Middle frontal gyrus (tissue), 1 donor: Measurements from ENCODE around the gene SLC51A.
"Not testable (repeated sequence)": the region's sequence is repeated elsewhere in the genome, so short reads cannot be mapped to it uniquely, and the experiment has no call there.

Experiments
- DNase-seq: peaks from one replicate; pipeline ENCODE4 v3.0.0-alpha.2; 2015; ENCODE audit warnings: low spot score; ENCODE audit errors: extremely low spot score

SLC51A gene

GRCh38 chr3:196238612-196239560 lies 22.6 kb downstream of the SLC51A start:
- no peak for DNase-seq

DNA sequence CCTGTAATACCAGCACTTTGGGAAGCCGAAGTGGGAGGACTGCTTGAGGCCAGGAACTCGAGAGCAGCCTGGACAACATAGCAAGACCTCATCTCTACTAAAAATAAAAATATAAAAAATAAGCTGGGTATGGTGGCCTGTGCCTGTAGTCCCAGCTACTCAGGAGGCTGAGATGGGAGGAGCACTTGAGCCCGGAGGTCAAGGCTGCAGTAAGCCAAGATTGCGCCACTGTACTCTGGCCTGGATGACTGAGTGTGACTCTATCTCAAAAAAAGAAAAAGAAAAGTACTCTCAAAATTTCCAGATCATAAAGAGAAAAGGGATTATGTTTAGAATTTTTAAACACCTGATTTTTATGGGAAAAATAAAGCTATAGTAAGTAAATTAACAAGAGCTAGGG lies 24.1 kb downstream of the SLC51A start:
- no peak for DNase-seq

DNA sequence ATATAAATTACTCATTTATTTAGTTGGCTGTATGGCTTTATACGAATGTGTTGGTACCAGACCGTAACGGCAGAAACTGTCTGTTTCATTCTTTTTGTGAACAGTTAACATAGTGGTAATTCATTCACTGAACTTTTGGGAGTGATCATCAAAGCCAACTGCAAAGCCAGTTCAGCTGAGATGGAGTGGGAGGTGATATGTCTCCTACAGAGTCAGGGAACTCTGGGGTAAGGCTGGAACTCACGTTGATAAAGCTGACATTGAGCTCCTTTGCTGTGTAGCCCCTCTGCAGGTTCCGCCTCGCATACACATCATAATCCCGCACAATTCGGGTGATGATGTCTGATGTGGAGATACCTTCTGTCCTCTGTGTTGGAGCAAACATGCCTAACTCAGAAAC lies 25.4 kb downstream of the SLC51A start:
- no peak for DNase-seq

DNA sequence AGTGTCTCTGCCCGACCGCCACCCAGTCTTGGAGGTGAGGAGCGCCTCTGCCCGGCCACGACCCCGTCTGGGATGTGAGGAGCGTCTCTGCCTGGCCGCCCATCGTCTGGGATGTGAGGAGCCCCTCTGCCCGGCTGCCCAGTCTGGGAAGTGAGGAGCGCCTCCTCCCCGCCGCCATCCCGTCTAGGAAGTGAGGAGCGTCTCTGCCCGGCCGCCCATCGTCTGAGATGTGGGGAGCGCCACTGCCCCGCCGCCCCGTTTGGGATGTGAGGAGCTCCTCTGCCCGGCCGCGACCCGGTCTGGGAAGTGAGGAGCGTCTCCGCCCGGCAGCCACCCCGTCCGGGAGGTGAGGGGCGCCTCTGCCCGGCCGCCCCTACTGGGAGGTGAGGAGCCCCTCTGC lies 27.8 kb downstream of the SLC51A start:
- DNase-seq = not testable (repeated sequence)

DNA sequence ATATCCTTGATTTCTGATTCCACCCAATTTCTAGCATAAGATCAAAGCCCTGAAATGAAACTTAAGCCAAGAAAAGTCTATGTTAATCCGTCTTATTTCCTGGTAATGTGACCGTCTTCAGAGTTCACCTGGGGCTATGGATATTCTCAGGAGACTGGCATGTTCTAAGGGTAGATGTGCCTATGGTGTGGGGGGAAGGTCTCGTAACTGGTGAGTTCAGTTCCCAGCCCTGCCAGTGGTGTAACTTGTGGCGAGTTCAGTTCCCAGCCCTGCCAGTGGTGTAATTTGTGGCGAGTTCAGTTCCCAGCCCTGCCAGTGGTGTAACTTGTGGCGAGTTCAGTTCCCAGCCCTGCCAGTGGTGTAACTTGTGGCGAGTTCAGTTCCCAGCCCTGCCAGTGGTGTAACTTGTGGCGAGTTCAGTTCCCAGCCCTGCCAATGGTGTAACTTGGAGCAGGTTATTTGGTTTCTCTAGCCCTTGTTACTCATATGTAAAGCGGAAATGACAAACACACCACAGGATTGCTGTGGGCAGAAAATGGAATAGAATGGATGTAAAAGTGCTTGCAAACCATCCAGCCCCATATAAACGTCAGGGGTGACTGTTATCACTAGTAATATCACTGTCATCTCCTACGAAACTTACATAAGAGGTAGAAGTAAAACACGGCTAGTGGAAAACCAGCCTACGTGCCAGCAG lies 30.4 kb downstream of the SLC51A start:
- no peak for DNase-seq

DNA sequence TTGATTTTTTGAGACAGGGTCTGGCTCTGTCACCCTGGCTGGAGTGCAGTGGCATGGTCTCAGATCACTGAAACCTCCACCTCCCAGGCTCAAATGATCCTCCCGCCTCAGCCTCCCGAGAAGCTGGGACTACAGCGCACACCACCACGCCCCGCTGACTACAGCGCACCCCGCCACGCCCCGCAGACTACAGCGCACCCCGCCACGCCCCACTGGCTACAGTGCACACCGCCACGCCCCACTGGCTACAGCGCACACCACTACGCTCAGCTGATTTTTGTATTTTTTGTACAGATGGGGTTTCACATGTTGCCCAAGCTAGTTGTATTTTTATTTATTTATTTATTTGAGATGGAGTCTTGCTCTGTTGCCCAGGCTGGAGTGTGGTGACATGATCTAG lies 35.6 kb downstream of the SLC51A start:
- DNase-seq = no peak

DNA sequence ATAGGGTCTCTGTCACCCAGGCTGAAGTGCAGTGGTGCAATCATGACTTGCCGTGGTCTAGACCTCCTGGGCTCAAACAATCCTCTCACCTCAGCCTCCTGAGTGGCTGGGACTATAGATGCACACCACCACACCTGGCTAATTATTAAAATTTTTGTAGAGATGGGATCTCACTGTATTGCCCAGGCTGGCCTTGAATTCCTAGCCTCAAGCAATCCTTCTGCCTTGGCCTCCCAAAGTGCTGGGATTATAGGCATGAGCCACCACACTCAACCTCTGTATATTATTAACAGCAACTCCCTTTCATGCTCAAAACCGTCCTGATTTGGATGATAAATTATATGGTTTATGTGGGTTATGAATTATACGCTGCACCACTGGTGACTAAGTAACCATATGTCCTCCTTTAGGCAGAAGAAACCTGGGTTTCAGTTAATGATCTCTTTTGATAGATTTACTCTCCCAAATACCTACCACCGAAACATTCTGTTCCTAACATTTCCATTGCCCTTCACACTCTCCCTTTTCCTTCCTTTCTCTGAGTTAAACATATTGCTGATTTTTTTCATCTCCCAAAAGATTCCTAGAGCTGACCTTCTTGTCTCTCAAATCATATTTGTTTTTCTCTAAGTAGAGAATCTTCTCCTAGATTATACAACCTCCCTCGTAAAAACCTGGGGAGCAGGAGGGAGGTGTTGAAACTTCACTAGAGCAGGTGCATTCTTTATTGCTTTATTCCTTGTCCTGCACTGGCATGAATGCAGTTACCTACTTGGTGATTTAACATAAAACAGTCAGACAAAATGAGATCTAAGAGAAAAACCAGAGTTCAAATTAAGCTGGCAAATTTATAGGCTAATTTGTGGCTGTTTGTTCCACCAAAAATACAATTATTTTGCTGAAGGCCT lies 38.3 kb downstream of the SLC51A start:
- no peak for DNase-seq

GRCh38 chr3:196255776-196256175 lies 39.4 kb downstream of the SLC51A start:
- no peak for DNase-seq

GRCh38 chr3:196260784-196261183 lies 44.5 kb downstream of the SLC51A start:
- DNase-seq = no peak

GRCh38 chr3:196263819-196264218 lies 47.5 kb downstream of the SLC51A start:
- DNase-seq = no peak

DNA sequence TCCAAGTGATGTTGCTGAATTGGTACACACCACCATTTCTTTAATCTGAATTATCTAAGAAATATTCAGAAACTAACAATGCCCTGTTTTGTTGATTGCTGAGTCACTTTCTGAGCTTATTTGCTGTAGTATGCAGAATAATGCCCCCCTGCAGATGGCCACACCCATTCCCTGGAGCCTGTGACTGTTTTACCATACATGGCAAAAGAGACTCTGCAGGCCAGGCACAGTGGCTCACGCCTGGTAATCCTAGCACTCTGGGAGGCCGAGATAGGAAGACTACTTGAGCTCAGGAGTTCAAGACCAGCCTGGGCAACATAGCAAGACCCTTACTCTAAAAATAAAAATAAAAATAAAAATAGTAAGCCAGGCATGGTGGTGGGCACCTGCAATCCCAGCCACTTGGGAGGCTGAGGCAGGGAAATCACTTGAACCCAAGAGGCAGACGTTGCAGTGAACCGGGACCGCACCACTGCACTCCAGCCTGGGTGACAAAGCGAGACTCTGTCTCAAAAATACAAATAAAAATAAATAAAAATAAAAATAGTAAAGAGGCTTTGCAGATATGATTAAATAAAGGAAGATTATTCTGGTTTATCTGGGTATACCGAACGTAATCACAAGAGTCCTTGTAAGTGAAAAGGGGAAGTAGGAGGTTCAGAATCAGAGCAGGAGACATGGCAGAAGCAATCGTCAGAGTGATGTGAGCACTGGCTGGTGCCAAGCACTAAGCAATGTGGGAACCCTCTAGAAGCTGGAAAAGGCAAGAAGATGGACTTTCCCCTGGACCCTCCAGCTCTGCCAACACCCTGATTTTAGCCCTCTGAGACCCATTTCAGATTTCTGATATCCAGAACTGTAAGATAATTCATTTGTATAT lies 52.2 kb downstream of the SLC51A start:
- DNase-seq = no peak

DNA sequence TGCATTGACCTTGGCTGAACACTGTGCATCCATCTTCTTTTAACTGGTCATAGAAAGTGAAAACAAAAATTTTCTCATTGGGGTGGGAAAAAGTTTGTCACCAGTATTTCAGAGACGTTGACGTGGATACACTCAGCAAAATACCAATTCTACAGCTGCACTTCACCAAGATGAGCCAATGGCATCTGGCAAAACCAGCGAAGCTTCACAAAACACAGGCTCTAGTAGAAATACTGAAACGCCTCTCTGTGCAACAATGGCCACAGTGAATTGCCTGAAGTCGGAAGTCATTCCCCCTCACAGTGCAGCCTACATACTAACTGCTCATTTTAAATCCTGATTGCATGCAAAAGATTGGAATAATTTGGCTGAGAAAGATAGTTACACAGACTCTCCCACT lies 54.2 kb downstream of the SLC51A start:
- DNase-seq = no peak

DNA sequence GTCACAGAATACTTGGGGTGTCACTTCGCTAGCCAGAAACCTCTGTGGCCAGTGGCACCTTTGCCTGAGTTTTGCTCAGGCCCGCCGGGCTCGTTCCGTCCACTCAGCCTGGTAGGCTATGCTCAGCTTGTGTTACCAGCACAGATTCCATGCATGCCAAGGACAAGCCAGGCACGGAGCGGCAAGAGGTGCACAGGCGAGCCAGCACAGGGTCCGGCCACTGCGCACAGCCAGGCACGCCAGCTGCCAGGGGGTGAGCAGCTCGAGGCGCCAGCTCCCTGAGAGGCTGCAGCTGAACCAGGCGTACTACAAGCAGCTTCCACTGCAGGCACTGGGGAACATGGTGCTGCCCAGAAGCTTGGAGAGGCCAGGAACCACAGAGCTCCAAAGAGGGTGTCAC lies 56.5 kb downstream of the SLC51A start:
- DNase-seq = no peak

GRCh38 chr3:196273655-196274054 lies 57.3 kb downstream of the SLC51A start:
- DNase-seq = no peak

GRCh38 chr3:196274585-196274984 lies 58.3 kb downstream of the SLC51A start:
- no peak for DNase-seq

GRCh38 chr3:196275126-196275525 lies 58.8 kb downstream of the SLC51A start:
- DNase-seq = no peak

DNA sequence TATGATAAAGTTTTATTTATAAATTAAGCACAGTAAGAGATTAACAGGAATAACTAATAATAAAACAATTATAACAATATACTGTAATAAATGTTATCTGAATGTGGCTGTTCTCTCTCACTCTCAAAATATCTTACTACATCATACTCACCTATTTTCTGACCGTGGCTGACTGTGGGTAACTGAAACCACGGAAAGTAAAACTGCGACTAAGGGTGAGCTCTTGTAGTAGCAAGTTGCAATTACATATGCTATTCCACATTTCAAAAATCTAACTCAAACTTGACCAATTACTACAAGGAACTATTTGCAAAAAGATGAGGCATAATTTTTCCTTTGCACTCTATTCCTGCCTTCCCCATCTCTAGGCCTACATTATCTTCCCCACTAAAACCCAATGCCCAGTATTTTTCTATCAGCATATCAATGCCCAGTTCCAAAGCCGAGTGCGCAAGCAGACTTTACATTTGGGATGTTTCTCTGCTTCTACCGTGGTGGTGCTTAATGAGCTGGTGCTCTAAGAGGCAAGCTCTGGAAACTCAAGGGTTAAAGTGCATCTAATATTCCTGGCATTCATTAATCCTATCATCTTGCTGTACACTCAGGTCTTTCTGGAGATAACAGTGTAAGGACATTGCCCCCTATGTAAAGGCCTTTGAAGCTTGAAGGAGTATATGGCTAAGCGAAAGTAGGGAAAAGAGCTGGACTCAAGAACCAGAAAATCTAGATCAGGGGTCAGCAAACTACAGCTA lies 64.5 kb downstream of the SLC51A start:
- no peak for DNase-seq

GRCh38 chr3:196281962-196282361 lies 65.6 kb downstream of the SLC51A start:
- no peak for DNase-seq
